HL-60/S4 treated with phorbol 12-myristate 13-acetate at 8.2 ng/mL for 4 days and 3 days (cell line): ENCODE data around the gene NAT16.
"Not testable (repeated sequence)": the region's sequence is repeated elsewhere in the genome, so short reads cannot be mapped to it uniquely, and the experiment has no call there.

Experiments
- in situ Hi-C: fragments of 300-500 bp; cut with MboI; formaldehyde crosslinking; loops from 2 replicates; pipeline ENCODE4 v1.15.0; 2022; ENCODE audit warnings: low sequenced_read_pairs

Gene NAT16

GRCh38 chr7:101180130-101180755 is at the start of gene NAT16:
Gene NAT16 (minus strand): TSS chr7:101180293. CDS start chr7:101174807, 5,486 bp downstream.
- in situ Hi-C loops, result no loop called here

- in situ Hi-C loops, result no loop called here
Observed at GRCh38 chr7:101226721-101227120, 46.6 kb upstream of the NAT16 start.

GRCh38 chr7:101225650-101226049 is 45.6 kb upstream of the NAT16 start:
- in situ Hi-C loops, result no loop called here

- in situ Hi-C loops, result no loop called here
Observed at GRCh38 chr7:101223528-101223927, 43.4 kb upstream of the NAT16 start.

GRCh38 chr7:101222275-101222830 is 42.3 kb upstream of the NAT16 start:
- in situ Hi-C loops, result no loop called here

- in situ Hi-C loops, result no loop called here
Observed at GRCh38 chr7:101220295-101220694, 40.2 kb upstream of the NAT16 start.

GRCh38 chr7:101218236-101219125 is 38.4 kb upstream of the NAT16 start:
- in situ Hi-C loops, result no loop called here

- in situ Hi-C loops, result no loop called here
Observed at GRCh38 chr7:101217388-101218235, 37.5 kb upstream of the NAT16 start, which contains the start of the genes PLOD3 and ZNHIT1. Gene PLOD3 (minus strand): TSS chr7:101217581. CDS start chr7:101217274, 307 bp downstream. Gene ZNHIT1 (plus strand): TSS chr7:101218165. CDS start chr7:101218196, 31 bp downstream.

- in situ Hi-C loops, result no loop called here
Observed at GRCh38 chr7:101216860-101217387, 36.8 kb upstream of the NAT16 start.

GRCh38 chr7:101216001-101216859 is 36.1 kb upstream of the NAT16 start:
- in situ Hi-C loops, result no loop called here

GRCh38 chr7:101212014-101212413 is 31.9 kb upstream of the NAT16 start:
- in situ Hi-C loops, result no loop called here

GRCh38 chr7:101211501-101211900 is 31.4 kb upstream of the NAT16 start:
- in situ Hi-C loops, result no loop called here

GRCh38 chr7:101210143-101210542 is 30.1 kb upstream of the NAT16 start:
- in situ Hi-C loops, result no loop called here

GRCh38 chr7:101208794-101209193 is 28.7 kb upstream of the NAT16 start:
- in situ Hi-C loops, result no loop called here

GRCh38 chr7:101207459-101207858 is 27.4 kb upstream of the NAT16 start:
- in situ Hi-C loops, result no loop called here

- in situ Hi-C loops, result no loop called here
Observed at GRCh38 chr7:101206665-101207042, 26.6 kb upstream of the NAT16 start.

GRCh38 chr7:101205901-101206664 is 26.0 kb upstream of the NAT16 start:
- in situ Hi-C loops, result no loop called here

- in situ Hi-C loops, result not testable (repeated sequence)
Observed at GRCh38 chr7:101203740-101204738, 23.9 kb upstream of the NAT16 start.
